Measurements from ENCODE around the gene CDH23.

CDH23 gene

DNA sequence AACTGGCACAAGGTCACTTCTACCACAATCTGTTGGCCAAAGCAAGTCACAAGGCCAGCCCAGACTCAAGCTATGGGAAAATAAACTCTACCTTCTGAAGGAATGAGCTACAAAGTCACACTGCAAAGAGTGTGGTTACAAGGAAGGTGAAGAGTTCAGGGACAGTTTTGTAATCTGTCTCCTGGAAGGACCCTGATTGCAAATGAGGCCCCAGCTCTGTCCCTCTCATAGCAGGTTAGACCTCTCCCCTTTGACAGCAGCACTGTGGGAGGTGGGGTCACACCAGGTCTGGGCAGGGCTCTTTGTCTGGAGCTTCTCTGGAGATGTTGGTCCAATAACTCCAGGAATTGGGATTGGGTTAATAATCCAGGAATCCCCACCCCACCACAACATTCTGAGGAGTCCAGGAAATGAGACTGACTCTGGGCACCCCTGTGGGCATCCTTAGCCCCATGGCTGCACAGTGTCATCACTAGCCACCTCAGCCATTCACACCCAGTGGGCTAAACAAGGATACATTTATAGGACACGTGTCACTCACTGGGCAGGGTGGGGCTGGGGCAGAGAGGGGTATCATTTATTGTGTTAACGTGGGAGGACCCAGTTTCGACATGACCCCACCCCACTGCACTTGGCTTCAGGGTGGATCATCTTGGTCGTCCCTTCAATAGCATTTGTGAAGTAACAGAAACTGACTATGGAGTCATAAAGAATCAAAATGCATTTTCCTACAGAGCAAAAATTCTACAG is 346.5 kb downstream of the CDH23 start:
- Histone ChIP-seq H3K9me3 (no peaks in the 10 kb centered on the region), H3K27ac (peak overlapping the region; percentile 99), H3K27me3 (no peaks in the 10 kb centered on the region), H3K36me3 (peaks cover 36% of the 10 kb centered on the region), H3K4me3 (ENCODE audit: low read depth in 1 of 2, low read length in 1 of 2) (peak overlapping the region in 1 of 2 experiments; percentile 31), H3K4me1 (ENCODE audit: control insufficient read depth in 1 of 2, insufficient read depth in 1 of 2, low read depth in 1 of 2, low read length in 1 of 2) (peaks cover 100% of the 10 kb centered on the region in 2 experiments)
- TF ChIP-seq, protein P1, sequence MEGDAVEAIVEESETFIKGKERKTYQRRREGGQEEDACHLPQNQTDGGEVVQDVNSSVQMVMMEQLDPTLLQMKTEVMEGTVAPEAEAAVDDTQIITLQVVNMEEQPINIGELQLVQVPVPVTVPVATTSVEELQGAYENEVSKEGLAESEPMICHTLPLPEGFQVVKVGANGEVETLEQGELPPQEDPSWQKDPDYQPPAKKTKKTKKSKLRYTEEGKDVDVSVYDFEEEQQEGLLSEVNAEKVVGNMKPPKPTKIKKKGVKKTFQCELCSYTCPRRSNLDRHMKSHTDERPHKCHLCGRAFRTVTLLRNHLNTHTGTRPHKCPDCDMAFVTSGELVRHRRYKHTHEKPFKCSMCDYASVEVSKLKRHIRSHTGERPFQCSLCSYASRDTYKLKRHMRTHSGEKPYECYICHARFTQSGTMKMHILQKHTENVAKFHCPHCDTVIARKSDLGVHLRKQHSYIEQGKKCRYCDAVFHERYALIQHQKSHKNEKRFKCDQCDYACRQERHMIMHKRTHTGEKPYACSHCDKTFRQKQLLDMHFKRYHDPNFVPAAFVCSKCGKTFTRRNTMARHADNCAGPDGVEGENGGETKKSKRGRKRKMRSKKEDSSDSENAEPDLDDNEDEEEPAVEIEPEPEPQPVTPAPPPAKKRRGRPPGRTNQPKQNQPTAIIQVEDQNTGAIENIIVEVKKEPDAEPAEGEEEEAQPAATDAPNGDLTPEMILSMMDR (IDR thresholded peaks at IDR 0.05) = no peak

DNA sequence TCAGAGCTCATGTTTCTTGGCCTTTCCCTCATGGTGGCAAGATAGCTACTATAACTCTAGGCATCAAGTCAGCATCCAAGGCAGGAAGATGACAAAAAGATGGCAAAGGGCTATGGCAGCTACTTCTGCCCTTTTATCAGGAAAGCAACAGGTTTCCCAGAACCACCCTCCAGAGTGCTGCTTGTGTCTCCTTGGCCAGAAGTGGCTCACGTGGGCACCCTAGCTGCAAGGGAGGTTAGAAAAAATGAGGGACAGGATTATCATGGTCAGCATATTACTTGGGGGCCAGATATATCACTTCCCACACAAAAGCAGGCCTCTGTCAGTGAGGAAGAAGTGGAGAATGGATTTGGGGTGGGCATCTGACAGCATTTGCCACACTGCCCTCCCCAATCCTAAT is 347.1 kb downstream of the CDH23 start:
- peak overlapping the region; percentile 99 for H3K27ac ChIP-seq
- TF ChIP-seq, protein P1 (IDR thresholded peaks at IDR 0.05) = no peak
- H3K9me3 ChIP-seq = no peaks in the 10 kb centered on the region
- peaks cover 41% of the 10 kb centered on the region for H3K36me3 ChIP-seq
- H3K27me3 ChIP-seq = no peaks in the 10 kb centered on the region
- H3K4me1 ChIP-seq (ENCODE audit: control insufficient read depth in 1 of 2, insufficient read depth in 1 of 2, low read depth in 1 of 2, low read length in 1 of 2) = peaks cover 100% of the 10 kb centered on the region in 2 experiments
- H3K4me3 ChIP-seq (ENCODE audit: low read depth in 1 of 2, low read length in 1 of 2) = no peak overlapping the region

DNA sequence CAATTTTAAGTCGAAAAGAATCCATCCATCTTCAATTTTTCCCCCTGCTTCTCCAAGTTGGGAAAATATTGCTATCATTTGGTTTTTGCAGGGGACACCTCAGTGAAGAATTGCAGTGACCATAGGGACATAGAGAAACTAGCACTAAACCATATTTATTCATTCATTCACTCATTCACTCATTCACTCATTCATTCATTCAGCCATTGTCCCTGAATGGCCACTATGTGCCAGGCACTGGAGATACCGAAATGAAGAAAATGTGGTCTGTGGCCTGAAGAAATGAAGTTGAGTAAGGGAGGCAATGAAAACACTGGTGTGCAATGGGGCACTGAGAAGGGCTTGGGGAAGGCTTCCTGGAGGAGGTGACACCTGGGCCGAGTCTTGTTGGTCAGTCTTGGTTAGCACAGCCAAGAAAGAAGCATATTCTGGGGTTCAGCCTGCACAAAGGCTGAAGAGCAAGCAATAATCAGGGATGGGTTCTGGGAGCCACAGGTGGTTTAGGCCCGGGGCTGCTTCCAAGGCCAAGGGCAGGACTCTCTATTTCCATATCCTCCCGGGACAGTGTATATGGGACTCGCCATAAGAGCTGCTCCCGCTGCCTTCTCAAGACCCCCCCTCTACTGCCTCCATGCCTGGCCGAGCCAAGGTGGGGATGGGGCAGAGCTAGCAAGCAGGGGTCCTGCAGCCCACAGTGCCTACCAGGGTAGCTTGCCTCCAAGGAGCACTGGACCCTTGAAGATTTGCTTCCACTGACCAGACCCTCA is 348.4 kb downstream of the CDH23 start:
- no peaks in the 10 kb centered on the region for H3K9me3 ChIP-seq
- H3K4me3 ChIP-seq (ENCODE audit: low read depth in 1 of 2, low read length in 1 of 2) = no peak overlapping the region
- TF ChIP-seq, protein P1 (IDR thresholded peaks at IDR 0.05) = no peak
- H3K27me3 ChIP-seq = no peaks in the 10 kb centered on the region
- peak overlapping the region; percentile 99 for H3K27ac ChIP-seq
- peaks cover 100% of the 10 kb centered on the region in 2 experiments for H3K4me1 ChIP-seq (ENCODE audit: control insufficient read depth in 1 of 2, insufficient read depth in 1 of 2, low read depth in 1 of 2, low read length in 1 of 2)
- H3K36me3 ChIP-seq = peaks cover 53% of the 10 kb centered on the region

DNA sequence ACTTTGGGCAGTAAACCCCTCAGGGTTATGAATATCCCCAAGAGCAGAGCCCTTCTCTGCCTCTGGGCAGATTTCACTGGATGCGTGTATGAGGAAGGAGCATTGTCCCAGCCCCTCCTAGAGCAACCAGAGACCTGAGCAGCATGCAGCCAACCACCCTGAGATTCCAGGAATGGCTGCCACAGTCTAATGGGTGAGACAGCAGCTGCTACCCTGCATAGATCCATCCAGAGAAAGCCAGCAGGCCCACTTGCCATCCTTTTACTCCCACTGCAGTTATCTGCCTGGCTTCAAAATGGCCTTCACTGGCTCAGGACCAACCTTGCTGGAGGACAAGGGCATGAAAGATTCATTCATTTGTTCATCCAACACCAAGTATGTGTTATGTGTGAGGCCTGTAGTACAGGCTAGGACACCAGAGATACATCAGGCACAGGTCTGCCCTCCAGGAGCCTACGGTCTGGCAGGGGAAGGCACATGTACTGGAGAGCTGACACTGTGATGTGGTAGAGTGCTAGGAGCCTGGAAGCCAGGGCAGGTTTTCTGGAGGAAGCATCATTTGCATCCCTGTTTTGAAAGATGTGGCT is 349.0 kb downstream of the CDH23 start:
- H3K9me3 ChIP-seq = no peaks in the 10 kb centered on the region
- TF ChIP-seq, protein P1 (IDR thresholded peaks at IDR 0.05) = no peak
- H3K36me3 ChIP-seq = peaks cover 60% of the 10 kb centered on the region
- peak overlapping the region; percentile 56 to 64 for H3K4me3 ChIP-seq (ENCODE audit: low read depth in 1 of 2, low read length in 1 of 2)
- H3K27ac ChIP-seq = peak overlapping the region; percentile 99
- H3K4me1 ChIP-seq (ENCODE audit: control insufficient read depth in 1 of 2, insufficient read depth in 1 of 2, low read depth in 1 of 2, low read length in 1 of 2) = peaks cover 100% of the 10 kb centered on the region in 2 experiments
- H3K27me3 ChIP-seq = no peaks in the 10 kb centered on the region

DNA sequence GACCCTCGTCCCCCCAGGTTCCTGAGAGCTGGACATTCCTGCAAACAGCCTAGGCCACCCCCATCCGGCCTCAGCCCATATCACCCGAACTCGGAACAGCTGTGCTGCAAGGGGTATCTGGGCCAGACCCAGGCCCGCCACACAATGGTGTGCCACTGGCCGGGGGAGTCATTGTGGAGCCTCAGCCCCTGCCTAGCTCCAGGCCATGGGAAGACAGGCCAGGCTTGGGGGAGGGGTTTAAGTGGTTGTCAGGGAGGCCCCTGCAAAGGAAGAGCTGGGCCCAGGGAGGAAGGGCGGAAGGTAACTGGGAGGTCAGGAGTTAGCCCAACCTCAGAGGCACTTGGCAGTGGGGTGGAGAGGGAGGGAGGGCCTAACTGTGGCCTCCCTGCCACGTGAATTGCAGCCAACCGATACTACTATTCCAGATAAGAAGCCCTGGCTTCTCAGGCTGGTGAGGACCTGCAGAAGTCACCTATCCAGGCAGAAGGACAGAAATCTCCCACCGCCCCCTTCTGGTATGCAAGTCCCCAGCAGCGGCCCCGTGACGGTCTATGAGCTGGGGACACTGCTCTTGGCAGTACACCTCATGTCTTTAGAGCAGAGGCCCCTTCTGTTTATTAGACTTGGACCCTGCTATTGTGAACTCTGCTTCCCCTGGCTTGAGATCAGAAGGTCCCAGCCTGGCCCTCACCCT is 349.8 kb downstream of the CDH23 start:
- Histone ChIP-seq H3K27me3 (no peaks in the 10 kb centered on the region), H3K4me1 (ENCODE audit: control insufficient read depth in 1 of 2, insufficient read depth in 1 of 2, low read depth in 1 of 2, low read length in 1 of 2) (peaks cover 100% of the 10 kb centered on the region in 2 experiments), H3K4me3 (ENCODE audit: low read depth in 1 of 2, low read length in 1 of 2) (peak overlapping the region; percentile 56 to 64), H3K36me3 (peaks cover 63% of the 10 kb centered on the region), H3K9me3 (no peaks in the 10 kb centered on the region), H3K27ac (peak overlapping the region; percentile 99)
- TF ChIP-seq, protein P1 (IDR thresholded peaks at IDR 0.05) = peak; percentile 17

Measured in neutrophil (primary cell).